ENCODE results near the gene KMT2A. TPM values are rescaled to one million over a fixed set of nuclear protein-coding genes. Genes with fewer than 3 reads are reported as not detected.

Gene KMT2A
- total RNA-seq, 1 experiment from 2014 or later = 52.0 TPM

- H3K4me3 Mint-ChIP-seq (ENCODE audit: unreplicated experiment) = no peak overlapping the region
- H3K4me1 Mint-ChIP-seq (ENCODE audit: insufficient read depth, unreplicated experiment) = no peaks in the 10 kb centered on the region
- CTCF ChIA-PET = interaction anchor here (0.5 to 1.9 kb wide), 16 partner anchors 12 to 1259 kb away, joined by 3 to 11 read pairs (median 4); partner anchors contain the start of genes ATP5MG and HMBS
- intact Hi-C loops (cut with micrococcal nuclease) = loop anchor here (1.0 to 5.0 kb wide), 5 partner anchors 52 to 346 kb away; partner anchors contain the start of genes ATP5MG and KMT2A
- no peaks in the 10 kb centered on the region for H3K27me3 Mint-ChIP-seq (ENCODE audit: insufficient read depth, unreplicated experiment)
- peak; percentile 78 for DNase-seq (ENCODE audit: unreplicated experiment)
- H3K27ac Mint-ChIP-seq (ENCODE audit: low read depth, unreplicated experiment) = no peak overlapping the region
- no peaks in the 10 kb centered on the region for H3K9me3 Mint-ChIP-seq (ENCODE audit: unreplicated experiment)
- peaks cover 76% of the 10 kb centered on the region for H3K36me3 Mint-ChIP-seq (ENCODE audit: insufficient read depth, unreplicated experiment)
- TF ChIP-seq, protein P1, sequence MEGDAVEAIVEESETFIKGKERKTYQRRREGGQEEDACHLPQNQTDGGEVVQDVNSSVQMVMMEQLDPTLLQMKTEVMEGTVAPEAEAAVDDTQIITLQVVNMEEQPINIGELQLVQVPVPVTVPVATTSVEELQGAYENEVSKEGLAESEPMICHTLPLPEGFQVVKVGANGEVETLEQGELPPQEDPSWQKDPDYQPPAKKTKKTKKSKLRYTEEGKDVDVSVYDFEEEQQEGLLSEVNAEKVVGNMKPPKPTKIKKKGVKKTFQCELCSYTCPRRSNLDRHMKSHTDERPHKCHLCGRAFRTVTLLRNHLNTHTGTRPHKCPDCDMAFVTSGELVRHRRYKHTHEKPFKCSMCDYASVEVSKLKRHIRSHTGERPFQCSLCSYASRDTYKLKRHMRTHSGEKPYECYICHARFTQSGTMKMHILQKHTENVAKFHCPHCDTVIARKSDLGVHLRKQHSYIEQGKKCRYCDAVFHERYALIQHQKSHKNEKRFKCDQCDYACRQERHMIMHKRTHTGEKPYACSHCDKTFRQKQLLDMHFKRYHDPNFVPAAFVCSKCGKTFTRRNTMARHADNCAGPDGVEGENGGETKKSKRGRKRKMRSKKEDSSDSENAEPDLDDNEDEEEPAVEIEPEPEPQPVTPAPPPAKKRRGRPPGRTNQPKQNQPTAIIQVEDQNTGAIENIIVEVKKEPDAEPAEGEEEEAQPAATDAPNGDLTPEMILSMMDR (IDR thresholded peaks at IDR 0.05; ENCODE audit: unreplicated experiment) = peak; percentile 74
- BruUV-seq (replicated peaks) = no TSS peak
- POLR2A ChIA-PET = interaction anchor here (0.8 to 1.4 kb wide), 6 partner anchors 31 to 225 kb away, joined by 3 to 7 read pairs (median 3); partner anchors contain the start of genes MPZL2 and UBE4A
Observed at GRCh38 chr11:118488480-118489109, 52.3 kb downstream of the KMT2A start.

- BruUV-seq (replicated peaks) = no TSS peak
- no peaks in the 10 kb centered on the region for H3K9me3 Mint-ChIP-seq (ENCODE audit: unreplicated experiment)
- H3K27ac Mint-ChIP-seq (ENCODE audit: low read depth, unreplicated experiment) = no peak overlapping the region
- H3K4me3 Mint-ChIP-seq (ENCODE audit: unreplicated experiment) = no peak overlapping the region
- ChIA-PET POLR2A (no interaction called here), CTCF (interaction anchor here (0.9 to 1.3 kb wide), 2 partner anchors 9 to 89 kb away, joined by 3 to 4 read pairs; no protein-coding TSS in a partner anchor)
- H3K36me3 Mint-ChIP-seq (ENCODE audit: insufficient read depth, unreplicated experiment) = peaks cover 80% of the 10 kb centered on the region
- DNase-seq (ENCODE audit: unreplicated experiment) = no peak
- intact Hi-C loops (cut with micrococcal nuclease) = no loop called here
- H3K4me1 Mint-ChIP-seq (ENCODE audit: insufficient read depth, unreplicated experiment) = no peaks in the 10 kb centered on the region
- no peaks in the 10 kb centered on the region for H3K27me3 Mint-ChIP-seq (ENCODE audit: insufficient read depth, unreplicated experiment)
- TF ChIP-seq, protein P1 (IDR thresholded peaks at IDR 0.05; ENCODE audit: unreplicated experiment) = no peak
Observed at GRCh38 chr11:118491041-118491440, 54.7 kb downstream of the KMT2A start.

GRCh38 chr11:118497831-118498230 is 61.5 kb downstream of the KMT2A start:
- TF ChIP-seq, protein P1 (IDR thresholded peaks at IDR 0.05; ENCODE audit: unreplicated experiment) = no peak
- ChIA-PET POLR2A (no interaction called here), CTCF (interaction anchor here (0.6 kb wide), 1 partner anchor 202 kb away, joined by 3 read pairs; no protein-coding TSS in a partner anchor)
- Mint-ChIP-seq H3K36me3 (ENCODE audit: insufficient read depth, unreplicated experiment) (peaks cover 92% of the 10 kb centered on the region), H3K4me1 (ENCODE audit: insufficient read depth, unreplicated experiment) (no peaks in the 10 kb centered on the region), H3K27me3 (ENCODE audit: insufficient read depth, unreplicated experiment) (no peaks in the 10 kb centered on the region), H3K27ac (ENCODE audit: low read depth, unreplicated experiment) (no peak overlapping the region), H3K4me3 (ENCODE audit: unreplicated experiment) (no peak overlapping the region), H3K9me3 (ENCODE audit: unreplicated experiment) (no peaks in the 10 kb centered on the region)
- no peak for DNase-seq (ENCODE audit: unreplicated experiment)
- BruUV-seq (replicated peaks) = no TSS peak
- intact Hi-C loops (cut with micrococcal nuclease) = no loop called here

DNA sequence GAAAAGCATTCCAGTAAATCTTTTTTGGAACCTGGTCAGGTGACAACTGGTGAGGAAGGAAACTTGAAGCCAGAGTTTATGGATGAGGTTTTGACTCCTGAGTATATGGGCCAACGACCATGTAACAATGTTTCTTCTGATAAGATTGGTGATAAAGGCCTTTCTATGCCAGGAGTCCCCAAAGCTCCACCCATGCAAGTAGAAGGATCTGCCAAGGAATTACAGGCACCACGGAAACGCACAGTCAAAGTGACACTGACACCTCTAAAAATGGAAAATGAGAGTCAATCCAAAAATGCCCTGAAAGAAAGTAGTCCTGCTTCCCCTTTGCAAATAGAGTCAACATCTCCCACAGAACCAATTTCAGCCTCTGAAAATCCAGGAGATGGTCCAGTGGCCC is 66.9 kb downstream of the KMT2A start:
- BruUV-seq (replicated peaks) = no TSS peak
- no peaks in the 10 kb centered on the region for H3K9me3 Mint-ChIP-seq (ENCODE audit: unreplicated experiment)
- H3K27ac Mint-ChIP-seq (ENCODE audit: low read depth, unreplicated experiment) = no peak overlapping the region
- ChIA-PET POLR2A (interaction anchor here (0.7 to 1.8 kb wide), 2 partner anchors 33 to 101 kb away, joined by 3 read pairs; no protein-coding TSS in a partner anchor), CTCF (interaction anchor here (0.6 to 1.1 kb wide), 3 partner anchors 13 to 1193 kb away, joined by 3 read pairs; no protein-coding TSS in a partner anchor)
- intact Hi-C loops (cut with micrococcal nuclease) = no loop called here
- H3K27me3 Mint-ChIP-seq (ENCODE audit: insufficient read depth, unreplicated experiment) = no peaks in the 10 kb centered on the region
- DNase-seq (ENCODE audit: unreplicated experiment) = no peak
- TF ChIP-seq, protein P1 (IDR thresholded peaks at IDR 0.05; ENCODE audit: unreplicated experiment) = no peak
- no peak overlapping the region for H3K4me3 Mint-ChIP-seq (ENCODE audit: unreplicated experiment)
- H3K36me3 Mint-ChIP-seq (ENCODE audit: insufficient read depth, unreplicated experiment) = peaks cover 99% of the 10 kb centered on the region
- no peaks in the 10 kb centered on the region for H3K4me1 Mint-ChIP-seq (ENCODE audit: insufficient read depth, unreplicated experiment)

Measured in MCF 10A (cell line).